ENCODE data around the gene MGLL.

DNA sequence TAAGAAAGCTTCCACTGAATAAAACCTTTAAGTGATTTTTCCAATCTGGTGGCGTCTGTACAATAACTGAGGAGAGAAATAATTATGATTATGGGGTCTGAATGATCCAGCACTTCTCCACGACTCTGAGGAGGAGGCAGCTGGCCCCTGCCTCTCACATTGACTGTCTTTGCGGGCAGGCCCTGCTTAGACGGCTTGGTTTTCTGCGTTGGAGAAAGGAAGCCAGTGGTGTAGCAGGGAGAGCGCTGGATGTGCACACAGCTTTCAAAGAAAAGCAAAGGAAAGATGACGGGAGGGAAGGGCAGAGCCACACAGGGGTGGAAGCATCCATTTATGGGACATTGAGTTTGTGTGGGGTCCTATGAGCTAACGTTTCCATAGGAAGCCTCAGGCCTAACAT lies 62.5 kb downstream of the MGLL start:
- TF ChIP-seq, protein P1, sequence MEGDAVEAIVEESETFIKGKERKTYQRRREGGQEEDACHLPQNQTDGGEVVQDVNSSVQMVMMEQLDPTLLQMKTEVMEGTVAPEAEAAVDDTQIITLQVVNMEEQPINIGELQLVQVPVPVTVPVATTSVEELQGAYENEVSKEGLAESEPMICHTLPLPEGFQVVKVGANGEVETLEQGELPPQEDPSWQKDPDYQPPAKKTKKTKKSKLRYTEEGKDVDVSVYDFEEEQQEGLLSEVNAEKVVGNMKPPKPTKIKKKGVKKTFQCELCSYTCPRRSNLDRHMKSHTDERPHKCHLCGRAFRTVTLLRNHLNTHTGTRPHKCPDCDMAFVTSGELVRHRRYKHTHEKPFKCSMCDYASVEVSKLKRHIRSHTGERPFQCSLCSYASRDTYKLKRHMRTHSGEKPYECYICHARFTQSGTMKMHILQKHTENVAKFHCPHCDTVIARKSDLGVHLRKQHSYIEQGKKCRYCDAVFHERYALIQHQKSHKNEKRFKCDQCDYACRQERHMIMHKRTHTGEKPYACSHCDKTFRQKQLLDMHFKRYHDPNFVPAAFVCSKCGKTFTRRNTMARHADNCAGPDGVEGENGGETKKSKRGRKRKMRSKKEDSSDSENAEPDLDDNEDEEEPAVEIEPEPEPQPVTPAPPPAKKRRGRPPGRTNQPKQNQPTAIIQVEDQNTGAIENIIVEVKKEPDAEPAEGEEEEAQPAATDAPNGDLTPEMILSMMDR (IDR thresholded peaks at IDR 0.05 in 4 of 5, conservative IDR thresholded peaks at IDR 0.05 in 1 of 5) = no peak
- no peak for TF ChIP-seq POLR2A (IDR thresholded peaks at IDR 0.05)

Measured in gastrocnemius medialis (tissue), 4 donors.